IMR-90 (cell line): ENCODE data around the gene WDR43. TPM values are rescaled to one million over a fixed set of nuclear protein-coding genes. Genes with fewer than 3 reads are reported as not detected.

Source experiments
- ATAC-seq: fragments of 200-7000 bp; cut with Tn5 transposase; 2 replicates; pipeline ENCODE4 v1.9.1; 2020; ENCODE audit warnings: low read depth, mild to moderate bottlenecking, moderate library complexity
- BruUV-seq: library from RNA; stranded (reverse); fragments of 400-500 nt; replicated peaks from 2 replicates; lab custom pipeline; 2021; lab: Mats Ljungman, UMichigan
- CTCF ChIA-PET: fragments of 300-600 bp; formaldehyde crosslinking; extraction: SDS; loops from one replicate; lab custom pipeline; 2021; ENCODE audit warnings: antibody characterized with exemption; lab: Yijun Ruan, JAX
- POLR2A ChIA-PET: fragments of 300-600 bp; sonication (Branson Sonifier 250); formaldehyde crosslinking; loops from one replicate; lab custom pipeline; 2022; ENCODE audit warnings: antibody characterized with exemption; ENCODE audit not compliant: unreplicated experiment; lab: Charles Lee
- DNase-seq: peaks from one replicate; pipeline ENCODE4 v3.0.0; 2013
- H2AFZ ChIP-seq: replicated peaks from 2 replicates; pipeline ENCODE3; 2013; ENCODE audit warnings: low read length, mild to moderate bottlenecking; ENCODE audit not compliant: poor library complexity
- H2AK5ac ChIP-seq: 2 replicates; pipeline ENCODE4 v1.6.1; 2013; ENCODE audit warnings: low read depth, low read length, inconsistent platforms
- H2AK9ac ChIP-seq: replicated peaks from 2 replicates; pipeline ENCODE3; 2013; ENCODE audit warnings: mild to moderate bottlenecking, low read depth, low read length, moderate library complexity; ENCODE audit not compliant: poor library complexity
- H2BK120ac ChIP-seq: 2 replicates; pipeline ENCODE4 v1.6.1; 2013; ENCODE audit warnings: low read depth, low read length, inconsistent platforms
- H2BK15ac ChIP-seq: 3 replicates; pipeline ENCODE4 v1.6.1; 2013; ENCODE audit warnings: low read depth, low read length, inconsistent platforms
- H2BK20ac ChIP-seq: 2 replicates; pipeline ENCODE4 v1.6.1; 2013; ENCODE audit warnings: low read depth, mild to moderate bottlenecking, inconsistent platforms, low read length, moderate library complexity
- H2BK5ac ChIP-seq: 2 replicates; pipeline ENCODE4 v1.6.1; 2013; ENCODE audit warnings: mild to moderate bottlenecking, low read depth, low read length, inconsistent platforms; ENCODE audit not compliant: poor library complexity, severe bottlenecking
- H3K14ac ChIP-seq: replicated peaks from 2 replicates; pipeline ENCODE4 v1.6.1; 2013; ENCODE audit warnings: low read depth, low read length, inconsistent platforms
- H3K18ac ChIP-seq: 2 replicates; pipeline ENCODE4 v1.6.1; 2013; ENCODE audit warnings: low read depth, low read length, control low read depth
- H3K23ac ChIP-seq: 2 replicates; pipeline ENCODE4 v1.6.1; 2013; ENCODE audit warnings: low read depth, low read length, inconsistent platforms
- H3K27ac ChIP-seq: 2 replicates; pipeline ENCODE4 v1.5.1; 2013; ENCODE audit warnings: mild to moderate bottlenecking, control low read depth, low read length; ENCODE audit not compliant: insufficient read depth
- H3K27me3 ChIP-seq: 2 replicates; pipeline ENCODE4 v1.6.1; 2013; ENCODE audit warnings: low read length; ENCODE audit not compliant: control insufficient read depth, insufficient read depth
- H3K36me3 ChIP-seq: 2 replicates; pipeline ENCODE4 v1.6.1; 2013; ENCODE audit warnings: low read length, mixed read lengths; ENCODE audit not compliant: control insufficient read depth, insufficient read depth
- H3K4ac ChIP-seq: 2 replicates; pipeline ENCODE4 v1.6.1; 2013; ENCODE audit warnings: low read depth, low read length, inconsistent platforms
- H3K4me1 ChIP-seq: 2 replicates; pipeline ENCODE4 v1.6.1; 2013; ENCODE audit warnings: low read length, mixed read lengths; ENCODE audit not compliant: control insufficient read depth, insufficient read depth
- H3K4me2 ChIP-seq: 2 replicates; pipeline ENCODE4 v1.6.1; 2013; ENCODE audit warnings: low read depth, mild to moderate bottlenecking, control low read depth, low read length, moderate library complexity
- H3K4me3 ChIP-seq: 2 replicates; pipeline ENCODE4 v1.5.1; 2013; ENCODE audit warnings: low read depth, mild to moderate bottlenecking, control low read depth, low read length, moderate library complexity; ENCODE audit not compliant: insufficient read depth
- H3K56ac ChIP-seq: 2 replicates; pipeline ENCODE4 v1.6.1; 2013; ENCODE audit warnings: low read length, inconsistent platforms; ENCODE audit not compliant: insufficient read depth; ENCODE audit errors: extremely low read depth
- H3K79me1 ChIP-seq, 2 experiments: 2 replicates each; pipeline ENCODE4 v1.6.1; 2013; ENCODE audit warnings: low read length in 2 of 2, inconsistent platforms in 1 of 2, low read depth in 1 of 2
- H3K9ac ChIP-seq: 2 replicates; pipeline ENCODE4 v1.6.1; 2013; ENCODE audit warnings: low read depth, low read length, control low read depth
- H3K9me1 ChIP-seq: 2 replicates; pipeline ENCODE4 v1.6.1; 2013; ENCODE audit warnings: low read length, inconsistent platforms; ENCODE audit not compliant: insufficient read depth
- H3K9me3 ChIP-seq: 2 replicates; pipeline ENCODE4 v1.6.1; 2013; ENCODE audit warnings: low read length; ENCODE audit not compliant: control insufficient read depth, insufficient read depth
- H4K20me1 ChIP-seq: 2 replicates; pipeline ENCODE4 v1.6.1; 2013; ENCODE audit warnings: low read length, inconsistent platforms; ENCODE audit not compliant: insufficient read depth
- H4K5ac ChIP-seq: 2 replicates; pipeline ENCODE4 v1.6.1; 2013; ENCODE audit warnings: mild to moderate bottlenecking, low read depth, low read length, control low read depth
- H4K8ac ChIP-seq, 2 experiments: 2 replicates each; pipeline ENCODE4 v1.6.1; 2013; ENCODE audit warnings: low read depth in 2 of 2, low read length in 2 of 2, control low read depth in 1 of 2, inconsistent platforms in 1 of 2
- H4K91ac ChIP-seq: 2 replicates; pipeline ENCODE4 v1.6.1; 2013; ENCODE audit warnings: low read depth, low read length, inconsistent platforms; ENCODE audit not compliant: insufficient read depth
- CEBPB ChIP-seq: IDR thresholded peaks from 2 replicates; pipeline ENCODE4 v1.6.1; 2012; ENCODE audit warnings: low read depth, low read length, improper control_type of control experiment
- CHD1 ChIP-seq: IDR thresholded peaks from 2 replicates; pipeline ENCODE4 v1.6.1; 2012; ENCODE audit warnings: low read depth, low read length, improper control_type of control experiment
- CTCF ChIP-seq: conservative IDR thresholded peaks from 2 replicates; pipeline ENCODE4 v1.5.1; 2012; ENCODE audit warnings: mild to moderate bottlenecking, low read depth, low read length, improper control_type of control experiment
- FOS ChIP-seq: fragments of 150-350 bp; IDR thresholded peaks from 2 replicates; pipeline ENCODE4 v1.6.1; 2016; ENCODE audit warnings: low read depth, low read length
- MAFK ChIP-seq: IDR thresholded peaks from 2 replicates; pipeline ENCODE4 v1.6.1; 2012; ENCODE audit warnings: low read depth, low read length, improper control_type of control experiment
- NFE2L2 ChIP-seq: fragments of 150-350 bp; IDR thresholded peaks from 2 replicates; pipeline ENCODE4 v1.6.1; 2016; ENCODE audit warnings: low read depth, mild to moderate bottlenecking, low read length
- POLR2A ChIP-seq: IDR thresholded peaks from 2 replicates; pipeline ENCODE4 v1.6.1; 2012; ENCODE audit warnings: mild to moderate bottlenecking, low read depth, low read length
- RAD21 ChIP-seq: IDR thresholded peaks from 2 replicates; pipeline ENCODE4 v1.6.1; 2012; ENCODE audit warnings: low read length, improper control_type of control experiment
- RFX5 ChIP-seq: IDR thresholded peaks from 2 replicates; pipeline ENCODE4 v1.8.0; 2012; ENCODE audit warnings: low read depth, mild to moderate bottlenecking, low read length, moderate library complexity
- SMC3 ChIP-seq: fragments of 150-350 bp; IDR thresholded peaks from 2 replicates; pipeline ENCODE4 v1.6.1; 2016; ENCODE audit warnings: low read depth, mild to moderate bottlenecking, antibody characterized with exemption, low read length, moderate library complexity
- USF2 ChIP-seq: fragments of 150-350 bp; IDR thresholded peaks from 2 replicates; pipeline ENCODE4 v1.6.1; 2017; ENCODE audit warnings: mild to moderate bottlenecking, antibody characterized with exemption, low read length, low read depth
- WGBS, 2 experiments: methylation state at CpG; one replicate each; pipeline versions ENCODE4 v1.1.5 to v1.1.7; 2013; ENCODE audit warnings: missing lambda C conversion rate in 2 of 2; ENCODE audit not compliant: insufficient read length in 1 of 2; ENCODE audit errors: extremely low coverage in 2 of 2; 5-methylcytosine and 5-hydroxymethylcytosine counted together
- dilution Hi-C: fragments of 300-500 bp; cut with HindIII; formaldehyde crosslinking; loops from one replicate; pipeline ENCODE4 v1.14.3; 2018; ENCODE audit warnings: low sequenced_read_pairs; ENCODE audit not compliant: unreplicated experiment
- in situ Hi-C: fragments of 300-500 bp; cut with MboI; formaldehyde crosslinking; loops from 3 replicates; pipeline ENCODE4 v1.14.3; 2019; ENCODE audit warnings: low sequenced_read_pairs, inconsistent platforms, mixed read lengths
- intact Hi-C: fragments of 100-400 bp; cut with micrococcal nuclease; formaldehyde crosslinking; loops from 2 replicates; pipeline ENCODE4 v1.10.0; 2022
- polyA plus RNA-seq, 3 experiments: library from polyadenylated mRNA; depleted of rRNA; stranded (reverse); fragments of >200 nt; gene quantifications; 2 replicates each; pipeline ENCODE4 v1.2.3, GENCODE V29; 2012; ENCODE audit warnings: low replicate concordance in 1 of 3
- total RNA-seq: library from RNA; depleted of rRNA; stranded (reverse); fragments of >200 nt; gene quantifications from 2 replicates; pipeline ENCODE4 v1.2.3, GENCODE V29; 2012

The WDR43 gene
- total and polyA plus RNA-seq, 2 of the 4 experiments (the other 2 are of a cell fraction): 40.3 to 300 TPM

- Histone ChIP-seq H3K27me3 (no peaks in the 10 kb centered on the region), H3K14ac (no peak overlapping the region), H2BK5ac (no peak overlapping the region), H3K27ac (no peak overlapping the region), H2BK20ac (no peak overlapping the region), H4K5ac (no peak overlapping the region), H2BK15ac (no peak overlapping the region), H3K4me1 (peaks cover 14% of the 10 kb centered on the region; the same call in 1 of the 2 replicates), H3K4me3 (no peak overlapping the region), H3K9ac (no peak overlapping the region), H2BK120ac (no peak overlapping the region), H3K18ac (no peak overlapping the region), H2AK5ac (no peak overlapping the region), H2AK9ac (no peak overlapping the region), H3K4me2 (no peak overlapping the region), H3K4ac (no peak overlapping the region), H3K36me3 (peaks cover 41% of the 10 kb centered on the region), H4K91ac (no peak overlapping the region), H3K56ac (no peak overlapping the region), H2AFZ (no peak overlapping the region), H3K79me1 (peaks cover 29 to 64% of the 10 kb centered on the region in 2 experiments), H3K9me3 (no peaks in the 10 kb centered on the region), H3K9me1 (peaks cover 6% of the 10 kb centered on the region), H4K20me1 (peaks cover 39% of the 10 kb centered on the region), H3K23ac (no peak overlapping the region), H4K8ac (no peak overlapping the region)
- 80 to 100% methylated on average over 1 of the region's 6 CpGs for WGBS, 2 experiments
- in situ Hi-C loops (loop anchor here (25.0 kb wide), 1 partner anchor 323 kb away; no protein-coding TSS in a partner anchor), dilution Hi-C loops (no loop called here), intact Hi-C loops (no loop called here)
- ChIA-PET CTCF (no interaction called here), POLR2A (no interaction called here)
- ATAC-seq (no peak), DNase-seq (no peak)
- no TSS peak for BruUV-seq
- TF ChIP-seq POLR2A (no peak), MAFK (no peak), CTCF (no peak), USF2 (no peak), SMC3 (no peak), NFE2L2 (no peak), RAD21 (no peak), FOS (no peak), CEBPB (no peak), CHD1 (no peak), RFX5 (no peak)
Measured at GRCh38 chr2:28909655-28910353, 15.3 kb downstream of the WDR43 start.
